ENCODE results near the gene ENPP7.

Gene ENPP7

DNA sequence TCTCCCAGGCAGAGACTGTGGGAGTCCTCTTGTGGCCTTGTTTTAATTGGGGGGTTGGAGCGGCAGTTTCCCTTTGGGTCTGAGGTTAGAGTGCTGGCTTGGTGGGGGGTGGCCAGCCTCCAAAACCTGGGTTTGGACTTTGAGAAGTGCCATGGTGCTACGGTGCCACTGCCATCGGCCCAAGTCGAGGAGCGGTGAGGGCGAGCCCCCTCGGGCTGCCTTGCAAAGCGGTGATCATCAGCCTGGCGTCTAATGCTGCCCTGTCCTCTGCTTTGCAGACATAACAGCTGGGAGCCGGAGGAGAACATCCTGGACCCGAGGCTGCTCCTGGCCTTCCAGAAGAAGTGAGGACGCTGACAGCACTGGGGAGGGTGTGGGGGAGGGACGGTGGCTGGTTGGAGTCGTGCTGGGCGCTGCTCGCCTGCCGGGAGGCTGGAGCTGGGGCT lies 48.4 kb downstream of the ENPP7 start:
- TF ChIP-seq CREB1 (IDR thresholded peaks at IDR 0.05; ENCODE audit: low read depth) (no peak), TEAD4 (IDR thresholded peaks at IDR 0.05) (no peak), EP300 (IDR thresholded peaks at IDR 0.05; ENCODE audit: borderline replicate concordance) (0 out of 2 replicates have a peak, but pooled peaks have one; percentile 0)
- TF ChIP-seq, protein P1, sequence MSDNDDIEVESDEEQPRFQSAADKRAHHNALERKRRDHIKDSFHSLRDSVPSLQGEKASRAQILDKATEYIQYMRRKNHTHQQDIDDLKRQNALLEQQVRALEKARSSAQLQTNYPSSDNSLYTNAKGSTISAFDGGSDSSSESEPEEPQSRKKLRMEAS (IDR thresholded peaks at IDR 0.05) = no peak

DNA sequence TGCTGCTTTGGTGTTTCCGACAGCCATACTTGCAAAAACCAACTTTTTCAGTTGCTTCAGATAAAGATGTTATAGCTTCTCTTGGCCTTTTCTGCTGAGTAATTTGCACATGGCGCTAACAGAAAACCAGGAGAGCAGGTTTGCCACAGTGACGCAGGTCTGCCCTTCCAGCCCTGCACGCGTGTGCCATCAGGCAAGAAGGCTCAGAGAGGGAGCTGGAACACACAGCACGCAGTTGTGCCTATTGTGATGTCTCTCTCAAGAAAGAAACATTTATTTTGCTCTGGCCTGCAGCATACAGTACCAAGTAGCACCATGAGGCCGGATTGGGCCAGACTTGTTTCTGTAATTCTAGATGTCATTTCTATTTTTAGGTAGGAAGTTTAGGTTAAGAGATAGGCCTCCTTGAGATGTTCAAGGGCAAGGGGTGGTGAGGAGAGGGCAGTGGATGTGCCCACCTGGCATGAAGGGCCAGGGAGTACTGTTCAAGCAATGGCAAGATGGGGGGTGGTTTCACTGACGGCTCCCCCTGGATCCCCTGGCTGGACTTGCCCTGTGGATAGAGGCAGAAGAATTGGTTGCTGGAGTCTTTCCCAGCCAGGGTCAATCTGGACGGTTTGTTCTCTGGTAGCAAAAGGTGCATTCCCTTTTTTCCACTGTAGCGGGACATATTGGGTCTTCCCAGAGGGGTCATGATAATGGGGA lies 49.1 kb downstream of the ENPP7 start:
- TF ChIP-seq, protein P1 (IDR thresholded peaks at IDR 0.05) = no peak
- TF ChIP-seq, protein P2, sequence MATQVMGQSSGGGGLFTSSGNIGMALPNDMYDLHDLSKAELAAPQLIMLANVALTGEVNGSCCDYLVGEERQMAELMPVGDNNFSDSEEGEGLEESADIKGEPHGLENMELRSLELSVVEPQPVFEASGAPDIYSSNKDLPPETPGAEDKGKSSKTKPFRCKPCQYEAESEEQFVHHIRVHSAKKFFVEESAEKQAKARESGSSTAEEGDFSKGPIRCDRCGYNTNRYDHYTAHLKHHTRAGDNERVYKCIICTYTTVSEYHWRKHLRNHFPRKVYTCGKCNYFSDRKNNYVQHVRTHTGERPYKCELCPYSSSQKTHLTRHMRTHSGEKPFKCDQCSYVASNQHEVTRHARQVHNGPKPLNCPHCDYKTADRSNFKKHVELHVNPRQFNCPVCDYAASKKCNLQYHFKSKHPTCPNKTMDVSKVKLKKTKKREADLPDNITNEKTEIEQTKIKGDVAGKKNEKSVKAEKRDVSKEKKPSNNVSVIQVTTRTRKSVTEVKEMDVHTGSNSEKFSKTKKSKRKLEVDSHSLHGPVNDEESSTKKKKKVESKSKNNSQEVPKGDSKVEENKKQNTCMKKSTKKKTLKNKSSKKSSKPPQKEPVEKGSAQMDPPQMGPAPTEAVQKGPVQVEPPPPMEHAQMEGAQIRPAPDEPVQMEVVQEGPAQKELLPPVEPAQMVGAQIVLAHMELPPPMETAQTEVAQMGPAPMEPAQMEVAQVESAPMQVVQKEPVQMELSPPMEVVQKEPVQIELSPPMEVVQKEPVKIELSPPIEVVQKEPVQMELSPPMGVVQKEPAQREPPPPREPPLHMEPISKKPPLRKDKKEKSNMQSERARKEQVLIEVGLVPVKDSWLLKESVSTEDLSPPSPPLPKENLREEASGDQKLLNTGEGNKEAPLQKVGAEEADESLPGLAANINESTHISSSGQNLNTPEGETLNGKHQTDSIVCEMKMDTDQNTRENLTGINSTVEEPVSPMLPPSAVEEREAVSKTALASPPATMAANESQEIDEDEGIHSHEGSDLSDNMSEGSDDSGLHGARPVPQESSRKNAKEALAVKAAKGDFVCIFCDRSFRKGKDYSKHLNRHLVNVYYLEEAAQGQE (IDR thresholded peaks at IDR 0.05; ENCODE audit: low read depth) = no peak
- TF ChIP-seq EGR1 (IDR thresholded peaks at IDR 0.05) (no peak), ZBTB7A (IDR thresholded peaks at IDR 0.05; ENCODE audit: low read depth) (no peak), TCF12 (IDR thresholded peaks at IDR 0.05; ENCODE audit: low read depth) (no peak)

DNA sequence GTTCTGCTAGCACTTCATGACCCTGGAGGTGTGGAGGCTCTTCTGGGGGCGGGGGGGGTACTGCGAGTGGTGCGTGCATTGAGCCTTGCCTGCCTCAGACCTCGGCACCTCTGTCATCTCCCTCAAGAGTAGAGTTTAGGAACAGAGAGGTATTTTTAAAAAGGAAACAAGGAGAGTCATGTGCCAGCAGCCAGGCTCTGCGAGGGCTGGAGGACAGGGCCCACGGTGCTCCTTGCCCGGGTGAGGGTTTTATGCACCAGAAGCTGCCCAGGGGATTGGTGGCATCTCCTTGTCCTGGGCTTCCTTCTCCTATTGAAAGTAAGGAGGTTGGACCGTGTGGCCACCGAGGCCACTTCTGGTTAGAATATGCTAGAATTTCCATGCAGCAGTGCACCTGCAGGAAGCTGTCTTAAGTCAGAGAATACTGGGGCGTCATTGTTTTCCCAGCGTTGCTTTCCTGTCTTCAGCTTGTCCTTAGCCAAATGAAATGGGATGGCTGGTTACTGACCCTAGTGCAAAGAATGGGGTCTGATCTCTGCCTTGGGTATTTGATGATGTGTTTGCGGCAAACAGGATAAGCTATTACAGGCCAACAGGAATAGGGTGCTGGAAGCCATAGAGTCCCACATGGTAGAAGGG lies 50.4 kb downstream of the ENPP7 start:
- TF ChIP-seq TCF12 (IDR thresholded peaks at IDR 0.05; ENCODE audit: low read depth) (no peak), CEBPB (IDR thresholded peaks at IDR 0.05) (no peak), EGR1 (IDR thresholded peaks at IDR 0.05) (no peak), TAF1 (IDR thresholded peaks at IDR 0.05; ENCODE audit: low read depth) (no peak), ZBTB7A (IDR thresholded peaks at IDR 0.05; ENCODE audit: low read depth) (no peak), EP300 (IDR thresholded peaks at IDR 0.05; ENCODE audit: borderline replicate concordance) (no peak), RAD21 (IDR thresholded peaks at IDR 0.05; ENCODE audit: low read depth) (no peak), CREB1 (IDR thresholded peaks at IDR 0.05; ENCODE audit: low read depth) (no peak), NFIC (IDR thresholded peaks at IDR 0.05) (no peak)
- TF ChIP-seq, protein P3, sequence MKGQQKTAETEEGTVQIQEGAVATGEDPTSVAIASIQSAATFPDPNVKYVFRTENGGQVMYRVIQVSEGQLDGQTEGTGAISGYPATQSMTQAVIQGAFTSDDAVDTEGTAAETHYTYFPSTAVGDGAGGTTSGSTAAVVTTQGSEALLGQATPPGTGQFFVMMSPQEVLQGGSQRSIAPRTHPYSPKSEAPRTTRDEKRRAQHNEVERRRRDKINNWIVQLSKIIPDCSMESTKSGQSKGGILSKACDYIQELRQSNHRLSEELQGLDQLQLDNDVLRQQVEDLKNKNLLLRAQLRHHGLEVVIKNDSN (IDR thresholded peaks at IDR 0.05) = no peak

DNA sequence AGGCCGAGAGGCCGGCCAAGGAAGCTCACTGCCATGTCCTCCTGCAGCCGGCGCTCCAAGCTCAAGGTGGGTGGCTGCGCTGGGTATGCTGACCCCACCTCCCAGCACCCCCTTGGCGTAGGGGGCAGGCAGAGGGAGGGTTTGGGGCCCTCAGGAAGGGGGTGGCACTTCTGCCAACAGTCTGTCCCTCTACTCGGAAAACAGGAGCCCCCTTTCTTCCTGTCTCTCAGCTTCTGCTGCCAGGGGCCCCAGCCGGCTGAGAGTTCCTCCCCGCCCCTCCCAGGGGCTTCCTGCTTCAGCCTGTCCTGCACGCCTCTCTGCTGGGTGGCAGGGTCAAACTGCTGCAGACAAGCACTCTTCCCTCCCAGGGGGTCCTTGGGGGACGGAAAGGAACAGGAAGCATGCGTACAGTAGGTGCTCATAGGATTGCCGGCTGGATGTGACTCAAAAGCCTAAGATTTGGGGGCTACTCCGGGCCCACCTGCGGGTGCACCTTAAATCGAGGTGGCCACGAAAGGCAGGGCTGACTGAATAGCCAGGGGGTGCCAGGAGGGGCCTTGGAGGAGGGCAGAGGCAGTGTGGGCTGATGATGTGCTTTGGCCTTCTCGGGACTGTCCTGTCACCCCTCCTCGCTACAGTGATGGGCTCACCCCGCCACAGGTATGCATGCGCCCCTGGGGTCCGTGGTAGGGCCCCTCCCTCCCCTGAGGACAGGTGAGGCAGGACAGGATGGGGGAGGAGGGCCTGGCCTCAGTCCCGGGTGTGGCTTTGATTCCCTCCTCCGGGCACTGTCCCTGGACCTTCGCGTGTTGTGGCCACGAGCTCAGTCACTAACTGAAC lies 51.2 kb downstream of the ENPP7 start:
- TF ChIP-seq TEAD4 (IDR thresholded peaks at IDR 0.05) = no peak
- TF ChIP-seq, protein P1 (IDR thresholded peaks at IDR 0.05) = no peak
- no peak for TF ChIP-seq EGR1 (IDR thresholded peaks at IDR 0.05)
- no peak for TF ChIP-seq CEBPB (IDR thresholded peaks at IDR 0.05)
- no peak for TF ChIP-seq RAD21 (IDR thresholded peaks at IDR 0.05; ENCODE audit: low read depth)

DNA sequence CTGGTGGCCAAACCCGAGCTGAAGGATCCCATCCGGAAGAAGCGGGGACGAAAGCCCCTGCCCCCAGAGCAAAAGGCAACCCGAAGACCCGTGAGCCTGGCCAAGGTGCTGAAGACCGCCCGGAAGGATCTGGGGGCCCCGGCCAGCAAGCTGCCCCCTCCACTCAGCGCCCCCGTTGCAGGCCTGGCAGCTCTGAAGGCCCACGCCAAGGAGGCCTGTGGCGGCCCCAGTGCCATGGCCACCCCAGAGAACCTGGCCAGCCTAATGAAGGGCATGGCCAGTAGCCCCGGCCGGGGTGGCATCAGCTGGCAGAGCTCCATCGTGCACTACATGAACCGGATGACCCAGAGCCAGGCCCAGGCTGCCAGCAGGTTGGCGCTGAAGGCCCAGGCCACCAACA lies 53.1 kb downstream of the ENPP7 start:
- no peak for TF ChIP-seq EGR1 (IDR thresholded peaks at IDR 0.05)

DNA sequence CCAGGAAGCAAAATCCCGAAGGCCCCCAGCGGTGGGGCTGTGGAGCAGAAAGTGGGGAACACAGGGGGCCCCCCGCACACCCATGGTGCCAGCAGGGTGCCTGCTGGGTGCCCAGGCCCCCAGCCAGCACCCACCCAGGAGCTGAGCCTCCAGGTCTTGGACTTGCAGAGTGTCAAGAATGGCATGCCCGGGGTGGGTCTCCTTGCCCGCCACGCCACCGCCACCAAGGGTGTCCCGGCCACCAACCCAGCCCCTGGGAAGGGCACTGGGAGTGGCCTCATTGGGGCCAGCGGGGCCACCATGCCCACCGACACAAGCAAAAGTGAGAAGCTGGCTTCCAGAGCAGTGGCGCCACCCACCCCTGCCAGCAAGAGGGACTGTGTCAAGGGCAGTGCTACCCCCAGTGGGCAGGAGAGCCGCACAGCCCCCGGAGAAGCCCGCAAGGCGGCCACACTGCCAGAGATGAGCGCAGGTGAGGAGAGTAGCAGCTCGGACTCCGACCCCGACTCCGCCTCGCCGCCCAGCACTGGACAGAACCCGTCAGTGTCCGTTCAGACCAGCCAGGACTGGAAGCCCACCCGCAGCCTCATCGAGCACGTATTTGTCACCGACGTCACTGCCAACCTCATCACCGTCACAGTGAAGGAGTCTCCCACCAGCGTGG lies 53.7 kb downstream of the ENPP7 start:
- TF ChIP-seq EGR1 (IDR thresholded peaks at IDR 0.05) (no peak), TCF12 (IDR thresholded peaks at IDR 0.05; ENCODE audit: low read depth) (no peak), RAD21 (IDR thresholded peaks at IDR 0.05; ENCODE audit: low read depth) (no peak), FOXM1 (IDR thresholded peaks at IDR 0.05; ENCODE audit: borderline replicate concordance, low read depth) (no peak), TEAD4 (IDR thresholded peaks at IDR 0.05) (no peak), CEBPB (IDR thresholded peaks at IDR 0.05) (no peak), YY1 (IDR thresholded peaks at IDR 0.05; ENCODE audit: low read depth) (no peak)
- TF ChIP-seq, protein P3 (IDR thresholded peaks at IDR 0.05) = no peak
- TF ChIP-seq, protein P2 (IDR thresholded peaks at IDR 0.05; ENCODE audit: low read depth) = no peak
- TF ChIP-seq, protein P1 (IDR thresholded peaks at IDR 0.05) = no peak

Data from Ishikawa (cell line).